Stimulated activated CD8-positive, alpha-beta memory T cell treated with anti-CD3 and anti-CD28 coated beads, Interleukin-15, amount 100 ng/mL, for 48 hours (primary cell): Measurements from ENCODE around the gene FAM221B.

Experiments
- DNase-seq, 2 donors: peaks; one replicate each; pipeline ENCODE4 v3.0.0-alpha.2; 2020; ENCODE audit warnings: low read depth in 2 of 2

The FAM221B gene

DNA sequence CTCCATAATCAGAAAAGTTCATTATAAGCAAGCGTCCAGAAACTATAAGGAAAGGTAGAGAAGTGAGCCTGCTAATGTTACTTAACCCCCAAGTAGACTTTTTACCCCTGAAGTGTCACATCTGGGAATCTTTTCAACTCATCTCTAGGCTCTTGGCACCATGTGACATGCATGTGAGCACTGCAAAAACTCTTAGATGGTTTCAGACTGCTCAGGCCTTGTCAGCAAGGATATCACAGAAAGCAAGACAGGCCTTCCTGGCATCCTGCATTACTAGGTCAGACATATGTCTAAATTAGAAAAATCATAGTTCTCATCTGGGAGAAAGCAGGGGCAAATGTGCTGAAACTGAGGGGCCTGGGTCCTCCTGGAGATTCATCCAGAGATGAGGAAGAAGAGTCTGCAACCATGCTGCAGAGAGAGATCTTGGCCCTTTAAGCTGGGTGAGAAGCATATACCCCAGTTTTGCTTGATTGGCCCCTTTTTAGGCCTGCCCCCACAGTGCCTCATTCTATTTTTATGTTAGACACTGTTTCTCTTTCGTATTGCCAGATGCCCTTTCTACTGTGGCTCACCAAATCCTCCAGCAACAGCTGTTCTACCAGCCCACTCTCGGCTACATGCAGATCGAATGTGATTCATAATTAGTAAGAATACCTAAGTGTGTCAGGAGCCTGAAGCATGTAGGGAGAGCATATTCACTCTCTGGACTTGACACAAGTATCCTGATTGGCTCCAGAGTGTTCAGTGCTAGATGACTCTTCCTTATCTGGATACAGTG is 19.4 kb upstream of the FAM221B start:
- peak; percentile 43 to 54 for DNase-seq

DNA sequence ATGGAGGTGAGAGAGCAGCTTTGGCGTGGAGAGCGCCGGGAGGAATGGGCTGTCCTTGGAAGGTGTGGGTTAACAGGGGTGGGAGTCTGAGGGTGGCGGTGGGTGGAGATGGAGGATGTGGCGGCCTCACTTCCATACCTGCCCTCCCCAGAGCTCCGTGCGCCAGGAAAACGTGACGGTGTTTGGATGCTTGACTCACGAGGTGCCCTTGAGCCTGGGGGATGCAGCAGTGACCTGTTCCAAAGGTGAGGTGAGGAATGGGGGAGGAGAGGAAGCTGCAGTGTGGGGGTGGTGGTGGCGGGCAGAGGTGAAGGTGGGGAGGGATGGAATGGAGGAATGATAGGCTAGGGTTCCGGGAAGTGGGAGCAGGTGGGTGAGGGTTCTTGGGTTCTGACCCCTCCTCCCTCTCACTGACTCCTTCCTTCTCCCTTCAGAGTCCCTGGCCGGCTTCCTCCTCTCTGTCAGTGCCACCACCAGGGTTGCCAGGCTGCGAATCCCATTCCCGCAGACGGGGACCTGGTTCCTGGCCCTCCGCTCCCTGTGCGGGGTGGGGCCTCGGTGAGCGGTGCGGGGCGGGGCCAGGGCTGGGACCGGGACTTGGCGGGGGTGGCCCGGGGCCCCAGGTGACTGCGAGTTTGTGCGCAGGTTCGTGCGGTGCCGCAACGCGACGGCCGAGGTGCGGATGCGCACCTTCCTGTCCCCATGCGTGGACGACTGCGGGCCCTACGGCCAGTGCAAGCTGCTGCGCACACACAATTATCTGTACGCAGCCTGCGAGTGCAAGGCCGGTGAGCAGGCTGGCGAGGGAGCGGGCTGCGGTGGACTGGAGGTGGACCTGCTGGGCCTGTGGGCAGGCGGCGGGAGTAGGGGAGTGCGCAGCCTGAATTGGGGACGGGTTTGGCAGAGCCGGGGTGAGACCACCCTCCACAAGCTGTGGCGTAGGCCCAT is 17.6 kb upstream of the FAM221B start:
- no peak for DNase-seq

DNA sequence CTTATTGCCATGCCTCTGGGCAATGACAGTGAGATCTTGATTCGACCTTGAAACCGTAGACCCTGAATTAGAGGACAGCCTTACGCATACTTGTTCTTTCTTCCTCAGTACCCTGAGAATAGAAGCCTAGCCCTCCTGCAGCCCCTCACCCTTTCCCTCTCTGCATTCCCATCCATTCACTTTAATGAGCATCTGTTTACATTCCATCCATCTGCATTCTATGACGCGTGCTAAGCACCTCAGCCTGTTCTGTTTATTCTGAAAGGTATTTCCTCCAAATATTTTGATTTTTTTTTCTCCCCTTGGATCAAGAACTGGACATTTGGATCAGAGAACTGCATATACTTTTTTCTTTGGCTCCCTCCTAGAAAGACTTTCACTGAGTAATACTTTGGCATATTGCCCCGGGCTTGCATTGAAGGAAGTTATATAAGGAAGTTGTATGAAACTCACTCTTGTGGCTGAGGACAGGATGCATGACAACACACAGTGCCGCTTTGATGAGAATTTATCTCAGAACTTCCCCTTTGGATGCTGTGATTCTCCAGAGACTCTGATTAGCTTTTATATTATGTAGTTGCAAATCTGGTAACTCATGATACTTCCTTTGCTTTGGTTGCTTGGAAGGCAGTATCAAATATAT is 16.2 kb upstream of the FAM221B start:
- no peak for DNase-seq

DNA sequence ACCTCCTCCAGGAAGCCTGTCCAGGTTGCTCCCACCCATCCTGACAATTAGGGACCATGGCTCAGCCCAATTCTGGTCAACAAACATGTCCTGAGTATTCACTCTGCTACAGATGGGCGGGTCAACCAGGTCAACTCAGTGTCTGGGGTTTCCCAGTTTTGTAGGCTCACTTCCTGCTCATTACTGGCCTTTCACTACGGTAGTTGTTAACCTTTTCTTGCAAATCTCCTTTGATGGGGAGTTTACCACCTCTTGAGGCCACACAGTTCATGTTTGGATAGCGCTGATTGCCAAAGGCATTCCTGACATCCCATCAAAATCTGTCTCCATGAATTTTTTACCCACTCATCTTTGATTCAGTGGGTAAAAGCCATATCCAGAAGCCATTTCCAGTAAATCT is 14.3 kb upstream of the FAM221B start:
- no peak for DNase-seq

DNA sequence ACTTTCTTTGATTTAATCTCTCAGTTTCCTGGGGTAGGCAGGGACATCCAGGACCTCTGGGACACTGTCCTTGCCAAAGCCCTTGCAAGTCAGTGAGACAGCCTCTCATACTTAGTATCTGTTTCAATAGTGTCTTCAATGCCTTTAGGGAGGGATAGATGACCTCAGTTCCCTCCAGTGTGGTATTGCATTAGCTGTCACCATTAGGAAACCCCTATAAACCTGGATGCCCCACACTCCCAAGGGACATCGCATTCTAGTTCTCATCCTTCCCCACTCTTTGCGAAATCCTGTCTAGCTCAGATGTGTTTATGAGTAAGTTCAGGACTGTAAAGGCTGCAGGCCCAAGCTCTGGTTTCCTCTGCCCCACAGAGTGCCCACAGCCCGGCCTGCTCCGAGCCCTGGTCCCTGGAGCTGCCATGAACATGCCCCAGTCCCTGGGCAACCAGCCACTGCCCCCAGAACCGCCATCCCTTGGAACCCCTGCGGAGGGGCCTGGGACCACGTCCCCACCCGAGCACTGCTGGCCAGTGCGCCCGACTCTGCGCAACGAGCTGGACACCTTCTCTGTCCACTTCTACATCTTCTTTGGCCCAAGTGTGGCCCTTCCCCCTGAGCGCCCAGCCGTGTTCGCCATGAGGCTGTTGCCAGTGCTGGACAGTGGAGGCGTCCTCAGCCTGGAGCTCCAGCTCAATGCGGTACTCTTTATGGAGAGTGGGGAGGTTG is 13.7 kb upstream of the FAM221B start:
- DNase-seq: no peak

DNA sequence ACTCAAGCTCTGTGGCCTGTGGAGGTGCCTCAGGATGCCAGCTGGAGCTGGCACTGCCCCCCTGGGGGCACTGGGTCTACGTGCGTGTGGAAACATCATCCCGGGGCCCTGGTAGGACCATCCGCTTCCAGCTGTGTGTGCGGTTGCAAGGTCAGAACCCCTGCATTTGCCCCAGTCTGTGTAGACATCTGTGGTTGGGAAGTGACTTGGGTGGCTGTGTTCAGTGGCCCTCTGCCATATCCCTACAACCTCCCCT is 13.0 kb upstream of the FAM221B start:
- DNase-seq: no peak

DNA sequence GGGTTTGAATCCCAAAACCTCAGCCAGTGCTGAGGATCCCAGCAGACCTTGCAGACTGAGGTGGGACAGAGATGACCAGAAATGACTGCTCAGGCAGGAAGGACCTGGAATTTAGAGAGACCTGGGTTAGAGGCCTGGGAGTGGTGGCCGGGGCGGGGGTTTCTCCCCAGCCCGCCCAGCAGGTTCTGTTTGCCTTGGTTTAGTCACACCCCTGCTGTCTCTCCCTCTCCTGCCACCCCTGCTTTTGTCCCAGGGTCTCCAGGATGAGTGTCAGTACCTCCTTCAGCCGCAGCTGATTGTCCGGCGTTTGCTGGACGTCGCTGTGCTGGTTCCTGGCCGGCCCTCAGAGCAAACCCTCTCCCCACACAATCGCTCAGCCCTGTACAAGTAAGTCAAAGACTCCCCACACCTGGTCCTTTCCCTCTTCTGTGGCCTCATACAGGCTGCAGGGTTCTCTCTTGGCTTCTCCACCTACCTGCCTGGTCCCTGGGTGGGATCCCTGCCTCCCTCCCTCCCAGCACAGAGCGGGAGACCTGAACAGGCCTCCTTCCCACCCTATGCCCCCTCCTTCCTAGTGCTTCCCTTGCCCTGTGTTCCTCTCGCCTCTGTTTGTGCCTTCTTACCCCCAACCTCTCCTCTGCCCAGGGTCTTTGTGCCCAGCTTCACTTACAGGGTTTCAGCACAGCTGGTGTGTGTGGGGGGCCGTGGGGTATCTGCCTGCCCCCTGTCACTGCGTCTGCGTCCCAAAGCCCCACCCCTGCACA is 12.5 kb upstream of the FAM221B start:
- DNase-seq: no peak

DNA sequence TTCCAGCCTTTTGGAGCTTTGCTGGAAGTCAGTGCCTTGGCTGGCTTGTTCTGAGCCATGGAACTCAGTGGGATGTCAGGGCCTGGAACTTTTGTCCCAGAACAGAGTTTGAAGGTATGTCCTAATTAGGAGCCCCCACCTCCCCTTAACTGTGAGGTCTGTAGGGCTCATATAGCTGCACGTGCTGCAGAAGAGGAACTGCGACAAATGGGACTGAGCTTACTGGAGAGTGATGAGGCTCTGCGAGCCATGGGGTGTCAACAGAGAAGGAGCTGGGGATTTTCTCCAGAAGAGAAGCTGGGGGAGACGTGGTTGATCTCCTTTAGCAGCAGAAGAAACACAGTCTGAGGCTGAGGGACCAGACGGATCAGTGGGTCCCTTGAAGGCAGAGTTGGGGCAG is 11.4 kb upstream of the FAM221B start:
- DNase-seq: no peak

DNA sequence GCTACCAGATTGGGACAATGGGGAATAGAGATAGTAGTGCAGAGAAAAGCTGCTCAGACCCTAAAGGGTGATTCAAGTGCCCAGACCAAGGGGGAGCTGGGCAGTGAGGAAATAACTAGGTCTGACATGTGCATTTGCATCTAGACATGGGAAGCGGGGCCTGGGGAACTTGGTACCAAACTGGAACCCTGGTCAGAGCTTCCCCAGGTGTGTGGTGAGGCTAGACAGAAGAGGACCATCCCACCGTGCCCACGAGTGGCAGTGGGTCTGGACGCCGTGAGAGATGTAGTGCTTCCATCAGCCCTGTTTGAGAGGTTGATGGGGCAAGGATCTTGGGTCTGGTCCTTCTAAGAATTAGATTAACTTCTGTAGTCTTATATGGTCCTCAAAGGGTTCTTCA is 8.1 kb upstream of the FAM221B start:
- no peak for DNase-seq

DNA sequence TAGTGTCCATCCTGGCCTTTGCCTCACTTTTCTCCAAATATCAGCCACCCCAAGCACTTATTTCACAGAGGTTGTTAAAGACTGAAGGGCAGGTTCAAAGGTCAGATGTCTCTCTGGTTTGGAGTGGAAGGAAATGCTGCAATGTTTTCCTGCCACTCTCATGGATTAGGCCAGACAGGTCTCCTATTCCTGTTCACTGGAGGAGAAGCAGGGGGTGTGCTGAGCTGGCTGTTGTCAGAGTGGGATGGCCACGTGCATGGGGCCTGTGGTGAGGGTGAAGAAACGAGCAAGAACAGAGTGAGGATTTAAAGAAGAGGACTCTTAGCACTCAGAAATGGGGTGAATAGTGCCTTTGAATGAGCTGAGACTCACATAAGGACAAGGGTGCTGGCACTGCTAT is 7.2 kb upstream of the FAM221B start:
- DNase-seq: no peak

DNA sequence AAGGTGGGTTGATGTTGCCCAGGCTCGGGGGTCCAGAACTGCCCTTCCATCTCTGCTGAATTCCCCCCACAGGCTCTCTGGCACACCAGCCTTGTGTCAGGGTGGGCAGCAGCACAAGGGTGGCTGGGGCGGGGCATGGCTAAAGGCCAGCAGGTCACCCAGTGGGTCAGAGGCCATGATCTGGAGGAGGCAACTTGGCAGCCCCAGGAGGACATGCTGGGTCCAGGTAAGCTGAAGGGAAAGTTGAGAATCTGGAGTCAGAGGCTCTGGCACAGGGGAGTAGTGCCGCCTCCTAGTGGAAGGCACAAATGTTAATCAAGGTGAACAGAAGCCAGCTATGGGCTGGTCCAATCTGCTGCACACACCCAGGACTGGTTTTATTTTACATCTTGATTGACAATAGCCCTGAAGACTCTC is 6.7 kb upstream of the FAM221B start:
- no peak for DNase-seq

DNA sequence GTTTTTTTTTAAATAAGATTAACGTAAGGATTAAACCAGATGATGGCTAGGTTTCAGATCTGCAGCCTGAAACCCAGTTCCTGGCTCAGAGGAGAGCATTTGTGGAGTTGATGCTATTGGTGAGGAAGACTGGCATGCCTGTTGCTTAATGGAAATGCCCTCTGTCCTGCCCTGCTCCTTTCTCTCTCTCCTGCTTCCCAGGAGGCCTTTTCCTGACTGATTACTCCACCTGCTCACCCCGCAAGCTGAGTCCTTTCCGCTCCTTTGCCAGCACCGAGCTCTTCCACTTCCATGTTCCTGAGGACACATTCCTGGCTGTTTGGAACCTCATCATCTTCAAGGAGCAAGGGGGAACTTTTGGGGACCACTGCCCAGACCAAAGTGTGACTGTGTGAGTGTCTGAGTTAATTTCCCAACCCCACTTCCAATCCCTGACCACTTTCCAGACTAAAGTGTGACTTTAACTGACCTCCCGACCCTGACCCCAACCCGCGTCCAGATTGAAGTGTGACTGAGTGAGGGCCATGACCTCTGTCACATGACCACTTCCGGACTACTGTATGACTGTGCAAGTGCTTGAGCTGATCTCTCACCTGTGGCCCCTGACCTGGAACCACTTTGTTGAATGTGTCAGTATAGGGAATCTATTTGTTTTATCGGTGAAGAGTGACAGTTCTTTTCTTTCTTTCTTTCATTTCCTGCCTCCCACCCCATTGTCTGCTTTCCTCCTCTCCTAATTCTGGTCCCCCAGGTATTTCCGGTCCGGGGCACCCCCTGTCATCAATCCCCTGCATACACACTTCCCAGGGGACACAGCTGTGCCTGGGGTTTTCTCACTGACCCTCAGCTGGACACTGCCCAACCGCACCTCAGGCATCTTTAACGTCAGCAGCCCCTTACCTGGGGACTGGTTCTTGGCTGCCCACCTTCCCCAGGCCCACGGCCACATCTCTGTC is 6.0 kb upstream of the FAM221B start:
- DNase-seq: no peak

DNA sequence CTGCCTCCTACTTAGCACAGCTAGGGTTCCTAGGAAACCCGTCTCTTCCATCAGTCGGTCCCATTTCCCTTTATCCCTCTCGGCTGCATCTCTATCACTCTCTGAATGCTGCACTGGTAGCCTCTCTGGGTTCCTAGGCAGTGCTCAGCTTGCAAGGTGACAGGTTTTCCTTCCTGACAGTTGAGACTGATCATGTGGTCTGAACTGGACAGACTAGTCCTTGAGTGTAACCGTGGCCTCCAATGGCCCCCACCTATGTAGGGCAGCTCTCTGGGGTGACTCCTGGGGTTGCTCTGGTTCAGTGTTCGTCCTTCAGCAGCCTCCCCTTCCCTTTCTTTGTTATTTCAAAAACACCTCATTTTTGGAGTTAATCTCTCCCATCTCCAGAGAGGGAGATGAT is 4.3 kb upstream of the FAM221B start:
- no peak for DNase-seq

DNA sequence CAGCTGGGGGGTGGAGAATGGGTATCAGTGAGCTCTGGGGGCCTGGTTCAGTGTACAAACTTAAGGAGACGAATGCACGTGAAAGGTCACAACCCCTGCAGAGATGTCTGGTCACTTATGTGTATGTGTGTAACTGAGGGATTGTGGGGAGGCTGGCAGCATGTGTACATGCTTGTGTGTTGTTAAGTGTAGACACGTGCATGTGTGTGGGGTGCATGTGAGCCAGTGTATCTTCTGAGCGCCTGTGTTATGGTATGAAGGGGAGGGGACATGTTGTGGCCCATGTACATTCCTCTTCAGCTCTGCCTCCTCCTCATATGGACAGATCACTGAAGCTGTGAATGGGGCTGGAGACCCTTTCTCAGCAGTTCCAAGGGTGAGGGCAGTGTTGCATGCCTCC is 2.5 kb upstream of the FAM221B start:
- no peak for DNase-seq

DNA sequence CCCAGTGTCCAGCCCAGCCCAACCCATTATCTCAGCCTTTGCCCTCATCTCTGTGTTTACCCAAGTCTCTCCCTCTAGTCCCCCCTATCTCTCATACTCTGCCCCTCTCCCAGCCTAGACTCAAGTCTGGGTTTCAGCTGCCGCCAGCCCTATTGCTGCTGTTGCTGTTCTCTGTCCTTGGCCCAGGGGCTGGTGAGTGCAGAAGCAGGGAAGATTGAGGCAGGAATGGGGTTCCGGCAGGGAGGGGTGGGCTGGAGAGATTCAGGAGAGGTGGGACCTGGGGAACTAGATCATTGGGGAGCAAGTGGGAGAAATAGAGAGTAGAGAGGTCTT is 1.2 kb upstream of the FAM221B start:
- no peak for DNase-seq

DNA sequence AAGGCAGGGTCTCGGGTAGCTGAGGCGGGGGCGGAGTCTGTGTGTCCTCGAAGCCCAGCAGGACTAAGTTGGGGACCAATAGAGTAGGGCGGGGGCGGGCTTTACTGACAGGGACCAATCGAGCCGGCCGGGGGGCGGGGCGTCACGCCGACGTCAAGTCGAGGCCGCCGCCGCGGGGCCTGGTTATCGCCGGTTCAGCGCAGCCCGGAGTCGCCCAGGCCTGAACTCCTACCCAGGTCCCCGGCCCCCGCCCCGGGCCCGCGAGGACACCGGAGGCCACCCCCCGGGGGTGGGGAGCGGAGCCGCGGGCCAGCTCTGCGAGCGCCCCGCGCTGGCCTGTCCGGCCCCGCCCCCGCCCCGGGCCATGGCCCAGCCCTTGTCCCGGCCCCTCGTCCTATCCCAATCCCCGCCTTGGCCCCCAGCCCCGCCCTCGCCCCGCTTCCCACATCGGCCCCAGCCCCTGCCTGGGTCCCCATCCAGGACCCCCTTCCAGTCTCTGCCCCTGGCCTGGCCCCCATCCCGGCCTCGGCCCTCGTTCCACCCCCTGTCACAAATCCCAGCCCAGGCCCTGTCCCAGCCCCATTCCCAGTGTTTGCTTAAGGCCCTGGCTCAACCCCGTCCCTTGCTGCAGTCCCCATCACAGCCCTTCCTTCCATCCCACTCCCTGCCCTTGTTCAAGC is 692 bp upstream of the FAM221B start, which contains the start of gene TMEM8B:
Gene TMEM8B, plus strand, starts transcription at position 145 of the 680 bp plus-strand sequence. Its CDS starts 220 bp downstream, at position 365.
- peak; percentile 91 to 92 for DNase-seq

DNA sequence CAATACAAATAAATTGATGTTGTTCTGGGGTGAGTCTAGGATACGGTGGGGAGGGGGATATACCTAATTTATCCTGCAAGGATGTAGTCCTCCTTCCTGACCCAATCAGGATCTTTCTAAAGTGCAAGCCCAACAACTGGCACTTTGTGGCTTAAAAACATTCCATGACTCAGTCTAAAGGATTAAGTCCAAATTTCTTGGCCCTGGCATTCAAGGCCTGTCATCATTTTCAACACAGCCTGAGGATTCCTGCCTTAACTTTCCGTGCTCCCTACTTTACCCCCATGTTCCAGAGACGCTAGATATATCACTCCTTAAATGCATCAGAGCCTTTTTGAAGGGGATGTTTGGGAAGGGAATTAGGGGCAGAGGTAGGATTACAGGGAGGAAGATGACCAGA is 1.0 kb downstream of the FAM221B start:
- no peak for DNase-seq

DNA sequence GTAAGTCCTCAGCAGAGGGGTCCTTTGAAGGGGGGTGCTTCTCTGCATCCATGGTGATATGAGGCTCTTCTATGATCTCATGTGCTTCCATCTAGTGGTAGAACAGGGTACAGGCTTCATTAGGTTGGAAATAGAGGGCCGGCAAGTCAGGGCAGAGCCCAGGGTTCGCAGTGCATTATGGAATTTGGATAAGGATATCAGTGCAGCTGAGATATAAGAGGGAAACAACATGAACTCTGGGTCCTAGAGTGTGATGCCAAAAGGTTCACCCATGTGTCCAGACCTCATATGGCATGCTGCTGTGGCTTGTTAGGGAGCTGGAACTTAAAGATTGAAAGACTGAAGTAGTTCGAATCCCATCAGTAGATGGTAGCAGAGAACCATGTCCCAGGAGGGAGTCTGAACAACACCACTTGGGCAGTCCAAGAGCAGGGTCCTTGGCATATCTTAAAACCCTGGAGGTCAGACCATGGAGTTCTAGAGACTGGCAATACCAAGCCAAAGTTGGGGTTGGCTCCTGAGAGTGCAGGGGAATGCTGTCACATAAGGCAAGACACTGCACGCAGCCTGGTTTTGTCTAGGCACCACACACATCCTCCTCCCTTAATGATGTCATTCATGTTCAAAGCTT is 2.3 kb downstream of the FAM221B start:
- no peak for DNase-seq

DNA sequence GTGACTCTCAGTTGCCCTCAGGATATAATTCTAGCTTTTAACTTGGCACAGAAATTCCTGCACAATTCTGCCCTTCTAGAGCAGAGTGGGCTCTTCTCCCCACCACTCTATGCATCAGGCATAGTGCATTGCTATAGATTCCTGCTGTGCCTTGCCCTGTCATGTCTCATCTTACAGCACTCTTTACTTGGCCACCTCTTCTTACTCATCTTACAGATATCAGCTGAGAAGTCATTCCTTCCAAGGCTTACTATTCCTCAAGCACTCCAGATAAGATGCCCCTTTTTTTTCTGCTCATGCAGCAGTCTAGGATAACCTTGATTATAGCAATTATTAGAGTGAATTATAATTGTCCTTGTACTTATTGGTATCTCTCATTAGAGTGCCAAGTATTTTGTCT is 5.6 kb downstream of the FAM221B start:
- DNase-seq: no peak
